HAP-1 (cell line): ENCODE measurements around the gene OGDHL.
"Not testable (repeated sequence)": the region's sequence is repeated elsewhere in the genome, so short reads cannot be mapped to it uniquely, and the experiment has no call there.

Experiments
- DNase-seq, 2 experiments: peaks; one replicate each; pipeline ENCODE4 v3.0.0-alpha.2; 2016 to 2020; ENCODE audit warnings: low spot score in 2 of 2
- H3K27me3 ChIP-seq: fragments of 250-450 bp; sonication (Bioruptor Pico); 2 replicates; pipeline ENCODE4 v1.5.1; 2020; ENCODE audit warnings: low read depth, mild to moderate bottlenecking, moderate library complexity
- H3K36me3 ChIP-seq: fragments of 250-450 bp; sonication (Bioruptor Pico); replicated peaks from 2 replicates; pipeline ENCODE4 v1.5.1; 2020; ENCODE audit warnings: mild to moderate bottlenecking
- H3K4me1 ChIP-seq: fragments of 250-450 bp; sonication (Bioruptor Pico); 2 replicates; pipeline ENCODE4 v1.5.1; 2020; ENCODE audit warnings: mild to moderate bottlenecking
- H3K4me3 ChIP-seq: fragments of 250-450 bp; sonication (Bioruptor Pico); 2 replicates; pipeline ENCODE4 v1.5.1; 2020; ENCODE audit warnings: mild to moderate bottlenecking, moderate library complexity
- H3K9me3 ChIP-seq: fragments of 250-450 bp; sonication (Bioruptor Pico); 2 replicates; pipeline ENCODE4 v1.5.1; 2020; ENCODE audit warnings: mild to moderate bottlenecking, moderate library complexity
- in situ Hi-C: fragments of 300-500 bp; cut with MboI; formaldehyde crosslinking; loops from 3 replicates; pipeline ENCODE4 v1.14.3; 2020; ENCODE audit warnings: low sequenced_read_pairs, inconsistent platforms, mixed read lengths

OGDHL gene

GRCh38 chr10:49761789-49762565 is at the start of gene OGDHL:
Gene OGDHL, minus strand, starts transcription at chr10:49762323. Its CDS starts 3,731 bp downstream, at chr10:49758592.
- H3K4me1 ChIP-seq = peaks cover 3% of the 10 kb centered on the region; the same call in 1 of the 2 replicates
- H3K4me3 ChIP-seq = peak within 1 kb of the TSS; percentile 68
- H3K36me3 ChIP-seq = no peaks in the 10 kb centered on the region
- in situ Hi-C loops = no loop called here
- DNase-seq = peak; percentile 59 to 88
- no peaks in the 10 kb centered on the region for H3K9me3 ChIP-seq
- H3K27me3 ChIP-seq = no peaks in the 10 kb centered on the region

GRCh38 chr10:49803988-49804387 is 41.9 kb upstream of the OGDHL start:
- Histone ChIP-seq H3K36me3 (no peaks in the 10 kb centered on the region), H3K4me1 (no peaks in the 10 kb centered on the region), H3K4me3 (no peak overlapping the region), H3K27me3 (0 out of 2 replicates have a peak, but pooled peaks cover 2% of the 10 kb centered on the region), H3K9me3 (no peaks in the 10 kb centered on the region; the same call in 1 of the 2 replicates)
- in situ Hi-C loops = no loop called here
- DNase-seq = no peak

DNA sequence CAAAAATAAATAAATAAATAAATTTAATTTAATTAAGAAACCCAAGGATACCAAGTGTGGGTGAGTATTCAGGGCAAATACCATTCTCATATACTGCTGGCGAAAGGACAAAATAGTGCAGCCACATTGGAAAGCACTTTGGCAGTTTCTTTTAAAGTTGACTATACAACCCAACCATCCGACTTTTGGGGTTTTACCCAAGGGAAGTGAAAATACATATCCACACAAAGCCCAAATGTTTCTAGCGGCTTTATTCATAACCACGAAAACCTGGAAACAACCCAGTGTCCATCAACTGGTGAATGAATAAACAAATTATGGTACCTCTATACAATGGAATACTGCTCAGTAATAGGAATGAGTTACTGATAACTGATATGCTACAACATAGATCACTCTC is 36.2 kb upstream of the OGDHL start:
- 0 out of 2 replicates have a peak, but pooled peaks cover 2% of the 10 kb centered on the region for H3K27me3 ChIP-seq
- in situ Hi-C loops = no loop called here

DNA sequence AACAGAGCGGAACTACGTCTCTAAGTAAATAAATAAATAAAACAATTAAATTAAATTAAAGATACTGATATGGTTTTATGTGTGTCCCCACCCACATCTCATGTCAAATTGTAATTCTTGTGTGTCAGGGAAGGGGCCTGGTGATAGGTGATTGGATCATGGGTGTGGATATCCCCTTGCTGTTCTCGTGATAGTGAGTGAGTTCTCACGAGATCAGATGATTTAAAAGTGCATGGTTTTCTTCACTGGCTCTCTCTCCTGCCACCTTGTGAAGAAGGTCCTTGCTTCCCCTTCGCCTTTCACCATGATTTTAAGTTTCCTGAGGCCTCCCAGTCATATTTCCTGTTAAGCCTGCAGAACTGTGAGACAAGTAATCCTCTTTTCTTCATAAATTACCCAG is 29.0 kb upstream of the OGDHL start:
- DNase-seq = no peak
- no peaks in the 10 kb centered on the region for H3K9me3 ChIP-seq

More for the DNA sequence above, 36.2 kb upstream of the OGDHL start:
- Histone ChIP-seq H3K9me3 (no peaks in the 10 kb centered on the region), H3K36me3 (no peaks in the 10 kb centered on the region), H3K4me3 (no peak overlapping the region), H3K4me1 (no peaks in the 10 kb centered on the region)
- no peak for DNase-seq

GRCh38 chr10:49784681-49785080 is 22.6 kb upstream of the OGDHL start:
- in situ Hi-C loops = no loop called here
- no peaks in the 10 kb centered on the region for H3K36me3 ChIP-seq
- no peaks in the 10 kb centered on the region for H3K9me3 ChIP-seq
- no peak overlapping the region for H3K4me3 ChIP-seq
- no peak for DNase-seq
- peaks cover 4% of the 10 kb centered on the region; the same call in 1 of the 2 replicates for H3K27me3 ChIP-seq
- no peaks in the 10 kb centered on the region for H3K4me1 ChIP-seq

More for the DNA sequence above, 29.0 kb upstream of the OGDHL start:
- in situ Hi-C loops = no loop called here
- no peaks in the 10 kb centered on the region for H3K4me1 ChIP-seq
- peaks cover 3% of the 10 kb centered on the region; the same call in 1 of the 2 replicates for H3K27me3 ChIP-seq
- no peaks in the 10 kb centered on the region for H3K36me3 ChIP-seq
- H3K4me3 ChIP-seq = no peak overlapping the region

GRCh38 chr10:49783645-49784044 is 21.5 kb upstream of the OGDHL start:
- Histone ChIP-seq H3K4me1 (no peaks in the 10 kb centered on the region), H3K4me3 (no peak overlapping the region), H3K9me3 (no peaks in the 10 kb centered on the region), H3K36me3 (no peaks in the 10 kb centered on the region), H3K27me3 (peaks cover 4% of the 10 kb centered on the region; the same call in 1 of the 2 replicates)
- DNase-seq = no peak
- in situ Hi-C loops = no loop called here

DNA sequence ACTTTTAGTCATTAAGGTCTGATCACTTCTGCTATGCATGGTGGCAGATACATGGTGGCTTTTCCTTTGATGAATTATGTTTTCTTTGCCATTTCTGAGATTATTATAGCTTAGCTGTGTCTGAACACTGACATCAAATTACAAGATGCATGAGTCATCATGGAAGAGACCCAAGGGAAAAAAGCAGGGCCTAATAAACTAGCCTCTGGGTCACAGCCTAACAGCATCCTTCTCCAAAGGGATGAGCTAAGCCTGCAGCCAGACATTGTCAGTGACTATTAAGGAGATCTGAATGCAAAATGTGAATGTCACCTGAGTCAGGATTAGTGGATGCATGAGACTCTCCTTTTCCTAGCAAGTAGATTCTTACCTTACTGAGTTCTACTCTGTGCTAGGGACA is 19.1 kb upstream of the OGDHL start:
- no peaks in the 10 kb centered on the region for H3K9me3 ChIP-seq
- H3K27me3 ChIP-seq = peaks cover 4% of the 10 kb centered on the region; the same call in 1 of the 2 replicates
- no peak for DNase-seq
- H3K36me3 ChIP-seq = no peaks in the 10 kb centered on the region
- H3K4me1 ChIP-seq = no peaks in the 10 kb centered on the region
- H3K4me3 ChIP-seq = no peak overlapping the region
- in situ Hi-C loops = no loop called here

DNA sequence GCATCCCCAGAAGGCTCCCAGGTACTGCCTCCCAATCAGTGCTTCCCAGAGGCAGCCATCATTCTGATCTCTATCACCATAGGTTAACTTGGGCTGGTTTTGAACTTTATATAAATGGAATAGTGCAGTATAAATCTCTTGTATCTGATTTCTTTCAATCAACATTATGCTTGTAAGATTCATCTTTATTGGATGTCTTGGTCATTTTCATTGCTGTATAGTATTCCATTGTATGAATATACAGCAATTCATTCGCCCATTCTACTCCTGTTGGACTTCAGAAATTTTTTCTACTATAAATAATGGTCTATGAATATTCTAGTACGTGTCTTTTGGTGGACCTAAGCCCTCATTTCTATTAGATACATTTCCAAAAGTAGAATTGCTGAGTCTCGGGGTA is 16.1 kb upstream of the OGDHL start:
- no peaks in the 10 kb centered on the region for H3K9me3 ChIP-seq

GRCh38 chr10:49776851-49777250 is 14.7 kb upstream of the OGDHL start:
- H3K27me3 ChIP-seq = no peaks in the 10 kb centered on the region; the same call in none of the 2 replicates
- in situ Hi-C loops = no loop called here
- H3K36me3 ChIP-seq = no peaks in the 10 kb centered on the region

More for the DNA sequence above, 16.1 kb upstream of the OGDHL start:
- no peak for DNase-seq
- Histone ChIP-seq H3K4me1 (no peaks in the 10 kb centered on the region), H3K36me3 (no peaks in the 10 kb centered on the region), H3K4me3 (no peak overlapping the region), H3K27me3 (no peaks in the 10 kb centered on the region; the same call in 1 of the 2 replicates)
- in situ Hi-C loops = no loop called here

GRCh38 chr10:49775014-49775413 is 12.9 kb upstream of the OGDHL start:
- Histone ChIP-seq H3K27me3 (no peaks in the 10 kb centered on the region; the same call in none of the 2 replicates), H3K4me3 (no peak overlapping the region), H3K36me3 (no peaks in the 10 kb centered on the region), H3K4me1 (no peaks in the 10 kb centered on the region), H3K9me3 (no peaks in the 10 kb centered on the region)
- DNase-seq = no peak
- in situ Hi-C loops = no loop called here

More at GRCh38 chr10:49776851-49777250, 14.7 kb upstream of the OGDHL start:
- H3K4me1 ChIP-seq = no peaks in the 10 kb centered on the region
- no peak overlapping the region for H3K4me3 ChIP-seq
- DNase-seq = no peak
- H3K9me3 ChIP-seq = no peaks in the 10 kb centered on the region

GRCh38 chr10:49772944-49773343 is 10.8 kb upstream of the OGDHL start:
- DNase-seq, H3K9me3 ChIP-seq, in situ Hi-C loops, H3K4me3 ChIP-seq, H3K36me3 ChIP-seq, H3K27me3 ChIP-seq, H3K4me1 ChIP-seq: not testable (repeated sequence)

- H3K4me3 ChIP-seq, H3K9me3 ChIP-seq, in situ Hi-C loops, H3K4me1 ChIP-seq, H3K36me3 ChIP-seq, DNase-seq, H3K27me3 ChIP-seq: not testable (repeated sequence)
Observed at GRCh38 chr10:49771046-49771445, 8.9 kb upstream of the OGDHL start.

GRCh38 chr10:49769692-49770091 is 7.6 kb upstream of the OGDHL start:
- Histone ChIP-seq H3K9me3 (no peaks in the 10 kb centered on the region), H3K36me3 (no peaks in the 10 kb centered on the region), H3K27me3 (no peaks in the 10 kb centered on the region; the same call in none of the 2 replicates), H3K4me3 (no peak overlapping the region), H3K4me1 (no peaks in the 10 kb centered on the region)
- no peak for DNase-seq
- in situ Hi-C loops = no loop called here

- Histone ChIP-seq H3K4me1 (no peaks in the 10 kb centered on the region), H3K27me3 (no peaks in the 10 kb centered on the region; the same call in 1 of the 2 replicates), H3K36me3 (no peaks in the 10 kb centered on the region), H3K9me3 (no peaks in the 10 kb centered on the region), H3K4me3 (no peak overlapping the region)
- no peak for DNase-seq
- in situ Hi-C loops = no loop called here
Observed at GRCh38 chr10:49768731-49769130, 6.6 kb upstream of the OGDHL start.
